ENCODE data around the gene GPD1L. TPM values are rescaled to one million over a fixed set of nuclear protein-coding genes. Genes with fewer than 3 reads are reported as not detected.

GPD1L gene
- total and polyA plus RNA-seq, 2 donors (not counting 1 experiment from before 2014, with no cell fraction given) = 4.7 to 9.3 TPM

DNA sequence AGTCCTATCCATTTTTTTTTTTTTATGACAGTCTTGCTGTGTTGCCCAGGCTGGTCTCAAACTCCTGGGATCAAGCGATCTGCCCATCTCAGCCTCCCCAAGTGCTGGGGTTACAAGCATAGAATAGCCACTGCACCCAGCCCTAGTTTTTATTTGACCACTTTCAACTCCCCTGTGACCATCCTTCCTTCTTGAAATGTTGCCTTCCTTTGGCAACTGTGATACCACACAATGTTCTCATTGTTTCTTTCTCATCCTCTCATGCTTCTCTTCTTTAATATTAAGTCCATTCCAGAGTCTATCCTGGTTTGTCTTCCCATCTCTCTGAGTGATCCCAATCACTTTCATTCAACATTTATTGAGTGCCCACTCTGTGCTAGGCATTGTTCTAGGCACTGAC lies 7.9 kb upstream of the GPD1L start:
- Histone ChIP-seq H3K27me3 (replicated peaks in 1 of 4; ENCODE audit: control extremely low read depth in 1 of 4, control insufficient read depth in 3 of 4, insufficient read depth in 4 of 4, low read length in 3 of 4) (no peaks in the 10 kb centered on the region), H3K4me1 (ENCODE audit: control insufficient read depth in 2 of 2, insufficient read depth in 2 of 2, low read length in 2 of 2) (peaks cover 0 to 5% of the 10 kb centered on the region in 2 donors), H3K36me3 (replicated peaks in 1 of 2; ENCODE audit: control extremely low read depth in 1 of 2, control insufficient read depth in 1 of 2, extremely low read depth in 1 of 2, insufficient read depth in 2 of 2, low read length in 1 of 2) (no peaks in the 10 kb centered on the region), H3K79me2 (ENCODE audit: control insufficient read depth, insufficient read depth, low read length) (no peaks in the 10 kb centered on the region), H2AFZ (ENCODE audit: insufficient read depth, low read depth, low read length, poor library complexity, severe bottlenecking) (no peak overlapping the region), H3K9me3 (ENCODE audit: control extremely low read depth in 1 of 3, control insufficient read depth in 2 of 3, insufficient read depth in 1 of 3, low read length in 2 of 3) (peaks cover 3 to 26% (median 19%) of the 10 kb centered on the region in 3 donors), H3K4me2 (replicated peaks; ENCODE audit: low read depth, low read length, poor library complexity, severe bottlenecking) (no peak overlapping the region), H3K4me3 (ENCODE audit: control extremely low read depth in 1 of 5, extremely low read depth in 1 of 5, insufficient read depth in 1 of 5, low read depth in 2 of 5, low read length in 4 of 5) (no peak overlapping the region), H3K9ac (ENCODE audit: low read length) (no peak overlapping the region), H3K27ac (ENCODE audit: low read length in 2 of 2) (no peak overlapping the region), H4K20me1 (ENCODE audit: control insufficient read depth, insufficient read depth, low read length, poor library complexity, severe bottlenecking) (no peaks in the 10 kb centered on the region)
- Mint-ChIP-seq H3K9me3 (ENCODE audit: insufficient read depth) (peaks cover 6% of the 10 kb centered on the region), H3K27me3 (no peaks in the 10 kb centered on the region), H3K27ac (no peak overlapping the region), H3K4me3 (no peak overlapping the region), H3K4me1 (peaks cover 3% of the 10 kb centered on the region)
- WGBS (ENCODE audit: insufficient coverage) = 86% methylated on average over 1 of the region's 1 CpG
- ATAC-seq (ENCODE audit: low read depth) = no peak
- intact Hi-C loops (cut with micrococcal nuclease) = no loop called here
- no peak for DNase-seq
- ChIA-PET CTCF (no interaction called here), POLR2A (no interaction called here)
- no peak for TF ChIP-seq EZH2 (IDR thresholded peaks at IDR 0.05; ENCODE audit: borderline replicate concordance, insufficient read depth, low read depth, low read length, poor library complexity, severe bottlenecking)
- TF ChIP-seq, protein P1, sequence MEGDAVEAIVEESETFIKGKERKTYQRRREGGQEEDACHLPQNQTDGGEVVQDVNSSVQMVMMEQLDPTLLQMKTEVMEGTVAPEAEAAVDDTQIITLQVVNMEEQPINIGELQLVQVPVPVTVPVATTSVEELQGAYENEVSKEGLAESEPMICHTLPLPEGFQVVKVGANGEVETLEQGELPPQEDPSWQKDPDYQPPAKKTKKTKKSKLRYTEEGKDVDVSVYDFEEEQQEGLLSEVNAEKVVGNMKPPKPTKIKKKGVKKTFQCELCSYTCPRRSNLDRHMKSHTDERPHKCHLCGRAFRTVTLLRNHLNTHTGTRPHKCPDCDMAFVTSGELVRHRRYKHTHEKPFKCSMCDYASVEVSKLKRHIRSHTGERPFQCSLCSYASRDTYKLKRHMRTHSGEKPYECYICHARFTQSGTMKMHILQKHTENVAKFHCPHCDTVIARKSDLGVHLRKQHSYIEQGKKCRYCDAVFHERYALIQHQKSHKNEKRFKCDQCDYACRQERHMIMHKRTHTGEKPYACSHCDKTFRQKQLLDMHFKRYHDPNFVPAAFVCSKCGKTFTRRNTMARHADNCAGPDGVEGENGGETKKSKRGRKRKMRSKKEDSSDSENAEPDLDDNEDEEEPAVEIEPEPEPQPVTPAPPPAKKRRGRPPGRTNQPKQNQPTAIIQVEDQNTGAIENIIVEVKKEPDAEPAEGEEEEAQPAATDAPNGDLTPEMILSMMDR (IDR thresholded peaks at IDR 0.05) = no peak

DNA sequence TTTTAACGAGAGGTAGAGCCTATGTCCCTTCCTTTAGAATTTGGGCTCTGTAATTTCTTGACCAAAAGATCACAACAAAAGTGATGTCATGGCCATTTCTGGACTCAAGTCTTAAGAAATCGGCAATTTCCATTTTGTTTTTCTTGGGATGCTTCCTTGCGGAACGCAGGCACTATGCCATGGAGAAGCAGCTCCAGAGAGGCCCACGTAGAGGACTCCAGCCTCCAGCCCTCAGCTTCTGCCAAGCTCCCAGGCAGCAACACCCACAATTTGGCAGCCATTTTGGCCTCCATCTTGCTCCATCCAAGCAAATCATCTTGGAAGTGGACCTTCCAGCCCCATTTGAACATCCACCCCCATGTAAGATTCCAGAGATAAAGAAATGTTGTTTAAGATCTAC lies 6.0 kb upstream of the GPD1L start:
- Histone ChIP-seq H2AFZ (ENCODE audit: insufficient read depth, low read depth, low read length, poor library complexity, severe bottlenecking) (no peak overlapping the region), H3K27ac (ENCODE audit: low read length in 2 of 2) (no peak overlapping the region), H3K4me2 (replicated peaks; ENCODE audit: low read depth, low read length, poor library complexity, severe bottlenecking) (no peak overlapping the region), H3K4me3 (ENCODE audit: control extremely low read depth in 1 of 5, extremely low read depth in 1 of 5, insufficient read depth in 1 of 5, low read depth in 2 of 5, low read length in 4 of 5) (no peak overlapping the region), H3K9ac (ENCODE audit: low read length) (no peak overlapping the region), H3K79me2 (ENCODE audit: control insufficient read depth, insufficient read depth, low read length) (no peaks in the 10 kb centered on the region), H3K27me3 (replicated peaks in 1 of 4; ENCODE audit: control extremely low read depth in 1 of 4, control insufficient read depth in 3 of 4, insufficient read depth in 4 of 4, low read length in 3 of 4) (no peaks in the 10 kb centered on the region), H3K4me1 (ENCODE audit: control insufficient read depth in 2 of 2, insufficient read depth in 2 of 2, low read length in 2 of 2) (peaks cover 0 to 5% of the 10 kb centered on the region in 2 donors), H4K20me1 (ENCODE audit: control insufficient read depth, insufficient read depth, low read length, poor library complexity, severe bottlenecking) (no peaks in the 10 kb centered on the region), H3K9me3 (ENCODE audit: control extremely low read depth in 1 of 3, control insufficient read depth in 2 of 3, insufficient read depth in 1 of 3, low read length in 2 of 3) (peaks cover 3 to 26% (median 19%) of the 10 kb centered on the region in 3 donors), H3K36me3 (replicated peaks in 1 of 2; ENCODE audit: control extremely low read depth in 1 of 2, control insufficient read depth in 1 of 2, extremely low read depth in 1 of 2, insufficient read depth in 2 of 2, low read length in 1 of 2) (no peaks in the 10 kb centered on the region)
- no peak for DNase-seq
- no peak overlapping the region for H3K4me3 Mint-ChIP-seq
- no peak overlapping the region for H3K27ac Mint-ChIP-seq
- ATAC-seq (ENCODE audit: low read depth) = no peak
- peaks cover 3% of the 10 kb centered on the region for H3K4me1 Mint-ChIP-seq
- POLR2A ChIA-PET = no interaction called here
- CTCF ChIA-PET = no interaction called here
- 93% methylated on average over 5 of the region's 5 CpGs for WGBS (ENCODE audit: insufficient coverage)
- peaks cover 8% of the 10 kb centered on the region for H3K9me3 Mint-ChIP-seq (ENCODE audit: insufficient read depth)
- no peak for TF ChIP-seq EZH2 (IDR thresholded peaks at IDR 0.05; ENCODE audit: borderline replicate concordance, insufficient read depth, low read depth, low read length, poor library complexity, severe bottlenecking)
- TF ChIP-seq, protein P1 (IDR thresholded peaks at IDR 0.05) = no peak
- intact Hi-C loops (cut with micrococcal nuclease) = no loop called here
- no peaks in the 10 kb centered on the region for H3K27me3 Mint-ChIP-seq
